Stimulated activated CD8-positive, alpha-beta memory T cell treated with anti-CD3 and anti-CD28 coated beads, Interleukin-12 subunit alpha, Interleukin-12 subunit beta, amount 100 ng/mL, for 24 hours (primary cell): ENCODE results near the gene LMX1B.

Experiments used
- DNase-seq: peaks from one replicate; pipeline ENCODE4 v3.0.0-alpha.2; 2020; ENCODE audit errors: extremely low read depth

Gene LMX1B

GRCh38 chr9:126617823-126618165 lies 4.1 kb downstream of the LMX1B start:
- DNase-seq: no peak

- DNase-seq: no peak
Observed at GRCh38 chr9:126618190-126618584, 4.5 kb downstream of the LMX1B start.

GRCh38 chr9:126618585-126619360 lies 5.0 kb downstream of the LMX1B start:
- DNase-seq: no peak

- no peak for DNase-seq
Observed at GRCh38 chr9:126619361-126620135, 5.8 kb downstream of the LMX1B start.

- no peak for DNase-seq
Observed at GRCh38 chr9:126620478-126620877, 6.8 kb downstream of the LMX1B start.

- no peak for DNase-seq
Observed at GRCh38 chr9:126621061-126621918, 7.6 kb downstream of the LMX1B start.

GRCh38 chr9:126621919-126622735 lies 8.4 kb downstream of the LMX1B start:
- DNase-seq: no peak

GRCh38 chr9:126623314-126623666 lies 9.6 kb downstream of the LMX1B start:
- DNase-seq: no peak

- no peak for DNase-seq
Observed at GRCh38 chr9:126623667-126624478, 10.1 kb downstream of the LMX1B start.

GRCh38 chr9:126624479-126624826 lies 10.7 kb downstream of the LMX1B start:
- DNase-seq: no peak

GRCh38 chr9:126624912-126625311 lies 11.2 kb downstream of the LMX1B start:
- DNase-seq: no peak

GRCh38 chr9:126625329-126626126 lies 11.8 kb downstream of the LMX1B start:
- DNase-seq: no peak

GRCh38 chr9:126626127-126626925 lies 12.6 kb downstream of the LMX1B start:
- DNase-seq: no peak

GRCh38 chr9:126626926-126627233 lies 13.2 kb downstream of the LMX1B start:
- no peak for DNase-seq

- no peak for DNase-seq
Observed at GRCh38 chr9:126628146-126628545, 14.4 kb downstream of the LMX1B start.

- no peak for DNase-seq
Observed at GRCh38 chr9:126628969-126629674, 15.4 kb downstream of the LMX1B start.

- no peak for DNase-seq
Observed at GRCh38 chr9:126630458-126631237, 16.9 kb downstream of the LMX1B start.

- DNase-seq: no peak
Observed at GRCh38 chr9:126631254-126631653, 17.5 kb downstream of the LMX1B start.
